Sigmoid colon (tissue), 4 donors: ENCODE results near the gene FBXW12.

Experiments used
- CTCF ChIP-seq, 4 experiments: fragments of 450-650 bp in 3 of 4; fragments of 200-600 bp in 1 of 4; IDR thresholded peaks; one replicate each; pipeline ENCODE4 v1.5.1; 2016 to 2019; ENCODE audit warnings: antibody characterized with exemption in 4 of 4, mild to moderate bottlenecking in 3 of 4, moderate library complexity in 2 of 4
- EP300 ChIP-seq, 4 donors: sonication (generic); formaldehyde crosslinking; IDR thresholded peaks; one replicate each; pipeline ENCODE4 v1.6.1; 2017; ENCODE audit warnings: antibody characterized with exemption in 4 of 4
- POLR2A ChIP-seq, 2 donors: fragments of 450-650 bp; IDR thresholded peaks; one replicate each; pipeline ENCODE4 v1.6.1; 2016; ENCODE audit warnings: antibody characterized with exemption in 2 of 2, mild to moderate bottlenecking in 2 of 2, moderate library complexity in 2 of 2
- POLR2AphosphoS5 ChIP-seq, 4 donors: sonication (generic); formaldehyde crosslinking; IDR thresholded peaks; one replicate each; pipeline ENCODE4 v1.6.1; 2017; ENCODE audit warnings: antibody characterized with exemption in 4 of 4

- TF ChIP-seq EP300 (IDR thresholded peaks at IDR 0.05) (no peak), POLR2A (IDR thresholded peaks at IDR 0.05) (no peak), CTCF (IDR thresholded peaks at IDR 0.05) (no peak), POLR2AphosphoS5 (IDR thresholded peaks at IDR 0.05) (no peak)
These were observed 55.1 kb downstream of the FBXW12 start for GRCh38 chr3:48426944-48427629.
